Measurements from ENCODE around the gene IL4R.
"Not testable (repeated sequence)": the region's sequence is repeated elsewhere in the genome, so short reads cannot be mapped to it uniquely, and the experiment has no call there.

The IL4R gene

GRCh38 chr16:27322858-27323780, 9.3 kb downstream of the IL4R start:
- Histone ChIP-seq H2AFZ (ENCODE audit: low read length, unreplicated experiment) (no peak overlapping the region), H3K27me3 (ENCODE audit: insufficient read depth, low read length) (no peaks in the 10 kb centered on the region), H3K4me1 (ENCODE audit: control insufficient read depth, insufficient read depth, low read length, unreplicated experiment) (peaks cover 33% of the 10 kb centered on the region), H3K4me3 (ENCODE audit: low read depth, low read length) (no peak overlapping the region), H3K36me3 (ENCODE audit: insufficient read depth, low read length) (no peaks in the 10 kb centered on the region), H3K27ac (ENCODE audit: low read depth, low read length) (no peak overlapping the region), H3K79me2 (ENCODE audit: control insufficient read depth, insufficient read depth, low read length, unreplicated experiment) (peaks cover 57% of the 10 kb centered on the region)

- Histone ChIP-seq H3K4me1 (ENCODE audit: control insufficient read depth, insufficient read depth, low read length, unreplicated experiment) (peaks cover 27% of the 10 kb centered on the region), H3K27ac (ENCODE audit: low read depth, low read length) (no peak overlapping the region), H3K4me3 (ENCODE audit: low read depth, low read length) (no peak overlapping the region), H3K36me3 (ENCODE audit: insufficient read depth, low read length) (no peaks in the 10 kb centered on the region), H3K27me3 (ENCODE audit: insufficient read depth, low read length) (no peaks in the 10 kb centered on the region), H2AFZ (ENCODE audit: low read length, unreplicated experiment) (no peak overlapping the region), H3K79me2 (ENCODE audit: control insufficient read depth, insufficient read depth, low read length, unreplicated experiment) (peaks cover 57% of the 10 kb centered on the region)
Measured at GRCh38 chr16:27323781-27324561, 10.2 kb downstream of the IL4R start.

GRCh38 chr16:27324851-27325301, 11.1 kb downstream of the IL4R start:
- Histone ChIP-seq H2AFZ (ENCODE audit: low read length, unreplicated experiment) (no peak overlapping the region), H3K4me3 (ENCODE audit: low read depth, low read length) (no peak overlapping the region), H3K79me2 (ENCODE audit: control insufficient read depth, insufficient read depth, low read length, unreplicated experiment) (peaks cover 60% of the 10 kb centered on the region), H3K4me1 (ENCODE audit: control insufficient read depth, insufficient read depth, low read length, unreplicated experiment) (peaks cover 31% of the 10 kb centered on the region), H3K36me3 (ENCODE audit: insufficient read depth, low read length) (no peaks in the 10 kb centered on the region), H3K27me3 (ENCODE audit: insufficient read depth, low read length) (no peaks in the 10 kb centered on the region), H3K27ac (ENCODE audit: low read depth, low read length) (no peak overlapping the region)

GRCh38 chr16:27325736-27326135, 12.0 kb downstream of the IL4R start:
- no peak overlapping the region for H2AFZ ChIP-seq (ENCODE audit: low read length, unreplicated experiment)
- H3K79me2 ChIP-seq (ENCODE audit: control insufficient read depth, insufficient read depth, low read length, unreplicated experiment) = peaks cover 57% of the 10 kb centered on the region
- H3K36me3 ChIP-seq (ENCODE audit: insufficient read depth, low read length) = no peaks in the 10 kb centered on the region
- H3K27me3 ChIP-seq (ENCODE audit: insufficient read depth, low read length) = no peaks in the 10 kb centered on the region
- peak overlapping the region; percentile 99 for H3K27ac ChIP-seq (ENCODE audit: low read depth, low read length)
- peaks cover 34% of the 10 kb centered on the region for H3K4me1 ChIP-seq (ENCODE audit: control insufficient read depth, insufficient read depth, low read length, unreplicated experiment)
- no peak overlapping the region for H3K4me3 ChIP-seq (ENCODE audit: low read depth, low read length)

GRCh38 chr16:27326251-27326650, 12.5 kb downstream of the IL4R start:
- H2AFZ ChIP-seq (ENCODE audit: low read length, unreplicated experiment) = no peak overlapping the region
- H3K36me3 ChIP-seq (ENCODE audit: insufficient read depth, low read length) = peaks cover 4% of the 10 kb centered on the region
- H3K4me1 ChIP-seq (ENCODE audit: control insufficient read depth, insufficient read depth, low read length, unreplicated experiment) = peaks cover 35% of the 10 kb centered on the region
- H3K79me2 ChIP-seq (ENCODE audit: control insufficient read depth, insufficient read depth, low read length, unreplicated experiment) = peaks cover 58% of the 10 kb centered on the region
- H3K4me3 ChIP-seq (ENCODE audit: low read depth, low read length) = no peak overlapping the region
- no peaks in the 10 kb centered on the region for H3K27me3 ChIP-seq (ENCODE audit: insufficient read depth, low read length)
- peak overlapping the region; percentile 99 for H3K27ac ChIP-seq (ENCODE audit: low read depth, low read length)

- 0 out of 2 replicates have a peak overlapping the region, but pooled peaks have one; percentile 3 for H3K4me3 ChIP-seq (ENCODE audit: low read depth, low read length)
Measured at GRCh38 chr16:27326738-27327585, 13.2 kb downstream of the IL4R start.

GRCh38 chr16:27327586-27327915, 13.8 kb downstream of the IL4R start:
- Histone ChIP-seq H3K27me3 (ENCODE audit: insufficient read depth, low read length) (no peaks in the 10 kb centered on the region), H3K36me3 (ENCODE audit: insufficient read depth, low read length) (peaks cover 11% of the 10 kb centered on the region), H3K4me1 (ENCODE audit: control insufficient read depth, insufficient read depth, low read length, unreplicated experiment) (peaks cover 34% of the 10 kb centered on the region), H3K27ac (ENCODE audit: low read depth, low read length) (peak overlapping the region; percentile 99), H3K79me2 (ENCODE audit: control insufficient read depth, insufficient read depth, low read length, unreplicated experiment) (peaks cover 49% of the 10 kb centered on the region), H3K4me3 (ENCODE audit: low read depth, low read length) (0 out of 2 replicates have a peak overlapping the region, but pooled peaks have one; percentile 3), H2AFZ (ENCODE audit: low read length, unreplicated experiment) (no peak overlapping the region)

More at GRCh38 chr16:27326738-27327585, 13.2 kb downstream of the IL4R start:
- Histone ChIP-seq H2AFZ (ENCODE audit: low read length, unreplicated experiment) (no peak overlapping the region), H3K36me3 (ENCODE audit: insufficient read depth, low read length) (peaks cover 7% of the 10 kb centered on the region), H3K27me3 (ENCODE audit: insufficient read depth, low read length) (no peaks in the 10 kb centered on the region), H3K27ac (ENCODE audit: low read depth, low read length) (peak overlapping the region; percentile 99), H3K4me1 (ENCODE audit: control insufficient read depth, insufficient read depth, low read length, unreplicated experiment) (peaks cover 34% of the 10 kb centered on the region), H3K79me2 (ENCODE audit: control insufficient read depth, insufficient read depth, low read length, unreplicated experiment) (peaks cover 54% of the 10 kb centered on the region)

- Histone ChIP-seq H3K36me3 (ENCODE audit: insufficient read depth, low read length) (peaks cover 17% of the 10 kb centered on the region), H3K4me3 (ENCODE audit: low read depth, low read length) (no peak overlapping the region), H3K27ac (ENCODE audit: low read depth, low read length) (peak overlapping the region; percentile 99; the same call in 1 of the 2 replicates), H3K4me1 (ENCODE audit: control insufficient read depth, insufficient read depth, low read length, unreplicated experiment) (peaks cover 34% of the 10 kb centered on the region), H2AFZ (ENCODE audit: low read length, unreplicated experiment) (no peak overlapping the region), H3K27me3 (ENCODE audit: insufficient read depth, low read length) (no peaks in the 10 kb centered on the region), H3K79me2 (ENCODE audit: control insufficient read depth, insufficient read depth, low read length, unreplicated experiment) (peaks cover 37% of the 10 kb centered on the region)
Measured at GRCh38 chr16:27328937-27329336, 15.2 kb downstream of the IL4R start.

GRCh38 chr16:27329376-27330079, 15.8 kb downstream of the IL4R start:
- H2AFZ ChIP-seq (ENCODE audit: low read length, unreplicated experiment); H3K4me3 ChIP-seq (ENCODE audit: low read depth, low read length); H3K27me3 ChIP-seq (ENCODE audit: insufficient read depth, low read length): not testable (repeated sequence)
- peak overlapping the region; percentile 99 for H3K27ac ChIP-seq (ENCODE audit: low read depth, low read length)
- peaks cover 42% of the 10 kb centered on the region for H3K79me2 ChIP-seq (ENCODE audit: control insufficient read depth, insufficient read depth, low read length, unreplicated experiment)
- peaks cover 20% of the 10 kb centered on the region for H3K36me3 ChIP-seq (ENCODE audit: insufficient read depth, low read length)
- H3K4me1 ChIP-seq (ENCODE audit: control insufficient read depth, insufficient read depth, low read length, unreplicated experiment) = peaks cover 34% of the 10 kb centered on the region
